Heart left ventricle (tissue), 13 donors: ENCODE results near the gene SBNO1.
"Not testable (repeated sequence)": the region's sequence is repeated elsewhere in the genome, so short reads cannot be mapped to it uniquely, and the experiment has no call there.

Experiments
- POLR2A ChIP-seq, 2 donors: fragments of 450-650 bp; IDR thresholded peaks; one replicate each; pipeline ENCODE4 v1.6.1; 2017; ENCODE audit warnings: antibody characterized with exemption in 2 of 2, mild to moderate bottlenecking in 2 of 2, moderate library complexity in 2 of 2
- TF ChIP-seq, protein P1 (sequence below), 12 donors: fragments of 200-600 bp; sonication (generic) in 4 of 12; IDR thresholded peaks; one replicate each; pipeline versions ENCODE4 v1.5.0 to v1.8.0; 2018 to 2022; ENCODE audit warnings: antibody characterized with exemption in 12 of 12, mild to moderate bottlenecking in 5 of 12
- donor health status: ischemic (EF 13 %, LVEDD 7.1; RV severe dilation, severe dysfunction).
- donor health status: DM: no; HTN: yes; CAD: no.
- donor health status: DM: no; HTN: no; CAD: no.
- donor health status: ischemic (EF 25% LVEDD 6.9; RV normal size, moderate dysfunction).
- donor health status: ischemic (EF 25% LVEDD 5.7; RV mildly dilated, moderate dysfunction).
- donor health status: ischemic (EF 35%, LVEDD 5.7; RV mildly dilated, moderate dysfunction).
- donor health status: nonischemic (EF 11% LVEDD 7.7; RV severe dilation, severe dysfunction).
- donor health status: DM: yes; HTN: yes; CAD: no.
- donor health status: PGD.
- donor health status: ischemic (EF 29% LVEDD 5.4; RV normal size, mild dysfunction).
- donor health status: nonischemic (EF 23%, LVEDD 6.1; RV moderate dilation, normal function).

DNA sequence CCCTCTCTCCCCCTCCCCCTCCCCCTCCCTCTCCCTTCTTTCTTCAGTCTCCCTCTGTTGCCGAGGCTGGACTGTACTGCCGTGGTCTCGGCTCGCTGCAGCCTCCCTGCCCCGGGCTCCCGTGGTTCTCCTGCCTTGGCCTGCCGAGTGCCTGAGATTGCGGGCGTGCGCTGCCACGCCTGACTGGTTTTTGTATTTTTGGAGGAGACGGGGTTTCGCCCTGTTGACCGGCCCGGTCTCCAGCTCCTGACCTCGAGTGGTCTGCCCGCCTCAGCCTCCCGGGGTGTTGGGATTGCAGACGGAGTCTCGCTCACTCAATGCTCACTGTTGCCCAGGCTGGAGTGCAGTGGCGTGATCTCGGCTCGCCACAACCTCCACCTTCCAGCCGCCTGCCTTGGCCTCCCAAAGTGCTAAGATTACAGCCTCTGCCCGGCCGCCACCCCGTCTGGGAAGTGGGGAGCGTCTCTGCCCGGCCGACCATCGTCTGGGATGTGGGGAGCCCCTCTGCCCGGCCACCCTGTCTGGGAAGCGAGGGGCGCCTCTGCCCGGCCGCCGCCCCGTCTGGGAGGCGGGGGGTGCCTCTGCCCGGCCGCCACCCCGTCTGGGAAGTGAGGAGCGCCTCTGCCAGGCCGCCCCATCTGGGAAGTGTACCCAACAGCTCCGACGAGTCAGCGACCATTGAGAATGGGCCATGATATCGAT is 7.2 kb upstream of the SBNO1 start:
- TF ChIP-seq, protein P1, sequence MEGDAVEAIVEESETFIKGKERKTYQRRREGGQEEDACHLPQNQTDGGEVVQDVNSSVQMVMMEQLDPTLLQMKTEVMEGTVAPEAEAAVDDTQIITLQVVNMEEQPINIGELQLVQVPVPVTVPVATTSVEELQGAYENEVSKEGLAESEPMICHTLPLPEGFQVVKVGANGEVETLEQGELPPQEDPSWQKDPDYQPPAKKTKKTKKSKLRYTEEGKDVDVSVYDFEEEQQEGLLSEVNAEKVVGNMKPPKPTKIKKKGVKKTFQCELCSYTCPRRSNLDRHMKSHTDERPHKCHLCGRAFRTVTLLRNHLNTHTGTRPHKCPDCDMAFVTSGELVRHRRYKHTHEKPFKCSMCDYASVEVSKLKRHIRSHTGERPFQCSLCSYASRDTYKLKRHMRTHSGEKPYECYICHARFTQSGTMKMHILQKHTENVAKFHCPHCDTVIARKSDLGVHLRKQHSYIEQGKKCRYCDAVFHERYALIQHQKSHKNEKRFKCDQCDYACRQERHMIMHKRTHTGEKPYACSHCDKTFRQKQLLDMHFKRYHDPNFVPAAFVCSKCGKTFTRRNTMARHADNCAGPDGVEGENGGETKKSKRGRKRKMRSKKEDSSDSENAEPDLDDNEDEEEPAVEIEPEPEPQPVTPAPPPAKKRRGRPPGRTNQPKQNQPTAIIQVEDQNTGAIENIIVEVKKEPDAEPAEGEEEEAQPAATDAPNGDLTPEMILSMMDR (IDR thresholded peaks at IDR 0.05), result not testable (repeated sequence)
- not testable (repeated sequence) for TF ChIP-seq POLR2A (IDR thresholded peaks at IDR 0.05)
